KOPT-K1 (cell line): ENCODE measurements around the gene PCBD1.
"Not testable (repeated sequence)": the region's sequence is repeated elsewhere in the genome, so short reads cannot be mapped to it uniquely, and the experiment has no call there.

Experiments used
- H3K27ac ChIP-seq: fragments of 200-600 bp; sonication (generic); 2 replicates; pipeline ENCODE4 v1.5.1; 2016; ENCODE audit warnings: antibody characterized with exemption, mild to moderate bottlenecking, low read depth, low read length; ENCODE audit not compliant: poor library complexity, severe bottlenecking
- H3K36me3 ChIP-seq: fragments of 200-600 bp; sonication (generic); 2 replicates; pipeline ENCODE4 v1.5.1; 2017; ENCODE audit warnings: antibody characterized with exemption, mild to moderate bottlenecking, low read length, moderate library complexity; ENCODE audit not compliant: insufficient read depth
- H3K9me3 ChIP-seq: fragments of 200-600 bp; sonication (generic); 2 replicates; pipeline ENCODE4 v1.5.1; 2017; ENCODE audit warnings: antibody characterized with exemption, low read length, mild to moderate bottlenecking; ENCODE audit not compliant: insufficient read depth, poor library complexity, severe bottlenecking

Gene PCBD1

DNA sequence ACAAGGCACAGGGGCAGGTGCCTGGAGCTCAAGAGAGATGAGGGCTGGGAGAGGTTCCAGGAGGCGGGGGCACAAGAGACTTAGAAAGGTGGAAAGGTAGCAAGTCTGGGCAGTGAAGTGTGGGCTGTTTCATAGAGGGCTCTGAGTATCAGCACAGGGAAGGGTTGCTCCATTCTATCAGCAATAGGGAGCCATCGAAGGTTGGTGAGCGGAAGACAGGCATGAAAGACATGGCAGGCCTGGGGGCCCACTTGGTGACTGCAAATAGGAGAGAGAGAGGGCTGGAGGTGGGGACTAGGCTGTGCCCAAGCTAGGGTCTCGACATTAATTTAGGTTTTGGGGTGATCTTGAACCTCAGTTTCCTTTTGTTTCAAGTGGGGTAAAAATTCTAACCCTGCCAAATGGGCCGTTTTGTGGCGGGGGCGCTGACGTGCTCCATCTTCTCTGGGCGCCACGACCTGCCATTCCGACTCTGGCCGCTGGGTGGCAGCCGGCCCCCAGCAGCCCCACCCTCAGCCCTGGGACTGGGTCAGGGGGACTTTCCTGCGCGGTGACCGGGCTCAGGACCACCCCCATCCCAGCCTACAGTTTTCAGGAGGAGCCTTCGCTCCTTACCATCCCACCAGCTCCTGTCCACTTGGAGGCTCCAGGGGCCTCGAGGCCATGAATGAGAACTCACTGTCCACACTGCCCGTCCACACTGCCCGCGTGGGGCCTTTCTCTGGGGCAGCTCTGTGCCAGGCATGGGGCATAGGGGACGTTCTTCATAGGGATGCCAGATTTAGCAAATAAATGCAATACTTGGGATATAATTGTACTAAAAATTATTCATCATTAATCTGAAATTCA, 37.2 kb upstream of the PCBD1 start:
- no peaks in the 10 kb centered on the region for H3K36me3 ChIP-seq
- no peak overlapping the region for H3K27ac ChIP-seq
- no peaks in the 10 kb centered on the region for H3K9me3 ChIP-seq

GRCh38 chr10:70923696-70924095, 35.3 kb upstream of the PCBD1 start:
- Histone ChIP-seq H3K9me3 (no peaks in the 10 kb centered on the region), H3K36me3 (no peaks in the 10 kb centered on the region), H3K27ac (no peak overlapping the region)

GRCh38 chr10:70921285-70921684, 32.9 kb upstream of the PCBD1 start:
- Histone ChIP-seq H3K9me3 (no peaks in the 10 kb centered on the region), H3K36me3 (no peaks in the 10 kb centered on the region), H3K27ac (no peak overlapping the region)

- no peaks in the 10 kb centered on the region for H3K9me3 ChIP-seq
- no peak overlapping the region for H3K27ac ChIP-seq
- no peaks in the 10 kb centered on the region for H3K36me3 ChIP-seq
Measured at GRCh38 chr10:70920519-70920918, 32.2 kb upstream of the PCBD1 start.

GRCh38 chr10:70919906-70920305, 31.5 kb upstream of the PCBD1 start:
- not testable (repeated sequence) for H3K9me3 ChIP-seq, H3K36me3 ChIP-seq, H3K27ac ChIP-seq

DNA sequence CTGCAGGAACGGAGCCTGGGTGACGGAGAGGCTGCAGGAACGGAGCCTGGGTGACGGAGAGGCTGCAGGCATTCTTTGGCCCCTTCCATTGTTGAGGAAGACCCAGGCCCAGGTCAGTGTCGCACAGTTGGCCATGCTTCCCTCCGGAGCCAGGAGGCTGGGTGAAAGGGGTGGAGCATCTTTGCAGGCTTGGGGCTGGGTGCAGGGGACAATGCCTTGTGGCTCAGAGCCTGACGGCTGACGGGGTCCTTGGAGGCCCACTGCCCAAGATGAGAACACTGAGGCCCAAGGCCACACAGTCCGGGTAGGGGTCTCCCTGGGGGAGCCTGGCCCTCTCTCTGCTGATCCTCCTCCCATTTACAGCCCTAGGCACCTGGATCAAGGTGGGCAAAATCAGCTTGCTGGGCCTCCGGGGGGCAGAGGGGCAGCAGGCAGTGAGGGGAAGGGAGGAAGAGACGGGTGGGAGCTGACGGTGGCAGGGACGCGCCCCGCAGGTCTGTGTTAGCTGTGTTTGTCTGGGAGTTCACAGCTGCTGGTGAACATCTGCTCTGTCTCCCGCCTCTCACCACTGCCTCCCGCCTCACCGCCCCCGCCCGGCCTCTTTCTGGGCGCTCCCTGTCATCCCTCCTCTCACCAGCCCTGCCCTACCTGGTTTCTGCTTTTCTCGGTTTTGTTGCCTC, 30.6 kb upstream of the PCBD1 start:
- Histone ChIP-seq H3K27ac (no peak overlapping the region), H3K36me3 (no peaks in the 10 kb centered on the region), H3K9me3 (no peaks in the 10 kb centered on the region)

DNA sequence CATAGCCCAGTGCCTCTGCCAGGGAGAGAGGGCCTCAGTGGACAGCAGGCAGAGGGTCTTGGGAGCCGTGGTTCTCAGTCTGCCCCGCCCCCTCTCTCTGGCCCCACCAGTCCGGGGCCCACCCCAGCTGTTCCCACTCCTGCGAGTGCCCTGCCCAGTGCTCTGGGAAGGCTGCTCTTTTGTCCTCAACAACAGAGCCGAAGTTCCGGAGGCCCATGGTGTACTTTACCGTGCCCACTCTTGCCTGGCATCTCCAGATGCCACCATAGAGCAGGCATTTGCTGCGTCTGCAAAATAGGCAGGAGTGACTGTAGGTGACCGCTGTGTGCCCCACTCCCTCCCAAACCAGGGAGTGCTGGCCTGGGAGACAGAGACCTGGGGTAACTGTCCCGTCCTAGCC, 29.3 kb upstream of the PCBD1 start:
- H3K9me3 ChIP-seq: no peaks in the 10 kb centered on the region
- no peaks in the 10 kb centered on the region for H3K36me3 ChIP-seq
- H3K27ac ChIP-seq: no peak overlapping the region

GRCh38 chr10:70917226-70917625, 28.9 kb upstream of the PCBD1 start:
- Histone ChIP-seq H3K9me3 (no peaks in the 10 kb centered on the region), H3K27ac (no peak overlapping the region), H3K36me3 (no peaks in the 10 kb centered on the region)

- H3K27ac ChIP-seq: no peak overlapping the region
- H3K9me3 ChIP-seq: peaks cover 6% of the 10 kb centered on the region
- H3K36me3 ChIP-seq: no peaks in the 10 kb centered on the region
Measured at GRCh38 chr10:70916241-70916640, 27.9 kb upstream of the PCBD1 start.

- H3K27ac ChIP-seq: no peak overlapping the region
- H3K9me3 ChIP-seq: peaks cover 6% of the 10 kb centered on the region
- H3K36me3 ChIP-seq: no peaks in the 10 kb centered on the region
Measured at GRCh38 chr10:70915806-70916205, 27.4 kb upstream of the PCBD1 start.

GRCh38 chr10:70915206-70915605, 26.8 kb upstream of the PCBD1 start:
- H3K9me3 ChIP-seq: peaks cover 6% of the 10 kb centered on the region
- no peaks in the 10 kb centered on the region for H3K36me3 ChIP-seq
- H3K27ac ChIP-seq: no peak overlapping the region

DNA sequence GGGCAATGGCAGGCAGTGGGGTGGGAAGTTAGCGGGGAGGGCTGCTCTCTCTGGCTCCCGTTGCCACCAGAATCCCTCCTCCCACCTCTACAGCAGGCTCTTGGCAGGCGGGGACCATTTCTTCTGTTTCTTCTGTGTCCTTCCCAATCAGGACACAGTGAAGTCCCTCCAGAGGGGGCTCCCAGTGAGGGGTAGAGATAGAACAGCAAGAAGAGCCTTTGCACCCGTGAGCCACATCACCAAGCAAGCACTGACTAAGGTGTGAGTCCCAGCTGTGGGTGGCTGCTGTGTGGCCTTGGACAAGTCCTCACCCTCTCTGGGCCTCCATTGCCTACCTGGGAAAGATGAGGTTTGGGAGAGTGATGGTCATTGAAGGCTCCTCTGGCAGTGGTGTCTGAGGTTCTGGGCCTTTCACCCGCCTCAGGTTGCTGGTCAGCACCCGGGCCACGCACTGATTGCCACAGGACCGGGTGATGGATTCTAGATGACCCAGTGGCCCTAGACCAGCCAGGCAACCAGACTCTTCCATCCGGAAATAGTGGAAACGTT, 26.0 kb upstream of the PCBD1 start:
- Histone ChIP-seq H3K27ac (no peak overlapping the region), H3K9me3 (peaks cover 6% of the 10 kb centered on the region), H3K36me3 (no peaks in the 10 kb centered on the region)

GRCh38 chr10:70913893-70914240, 25.5 kb upstream of the PCBD1 start:
- H3K27ac ChIP-seq: no peak overlapping the region
- H3K9me3 ChIP-seq: peaks cover 6% of the 10 kb centered on the region
- H3K36me3 ChIP-seq: no peaks in the 10 kb centered on the region

DNA sequence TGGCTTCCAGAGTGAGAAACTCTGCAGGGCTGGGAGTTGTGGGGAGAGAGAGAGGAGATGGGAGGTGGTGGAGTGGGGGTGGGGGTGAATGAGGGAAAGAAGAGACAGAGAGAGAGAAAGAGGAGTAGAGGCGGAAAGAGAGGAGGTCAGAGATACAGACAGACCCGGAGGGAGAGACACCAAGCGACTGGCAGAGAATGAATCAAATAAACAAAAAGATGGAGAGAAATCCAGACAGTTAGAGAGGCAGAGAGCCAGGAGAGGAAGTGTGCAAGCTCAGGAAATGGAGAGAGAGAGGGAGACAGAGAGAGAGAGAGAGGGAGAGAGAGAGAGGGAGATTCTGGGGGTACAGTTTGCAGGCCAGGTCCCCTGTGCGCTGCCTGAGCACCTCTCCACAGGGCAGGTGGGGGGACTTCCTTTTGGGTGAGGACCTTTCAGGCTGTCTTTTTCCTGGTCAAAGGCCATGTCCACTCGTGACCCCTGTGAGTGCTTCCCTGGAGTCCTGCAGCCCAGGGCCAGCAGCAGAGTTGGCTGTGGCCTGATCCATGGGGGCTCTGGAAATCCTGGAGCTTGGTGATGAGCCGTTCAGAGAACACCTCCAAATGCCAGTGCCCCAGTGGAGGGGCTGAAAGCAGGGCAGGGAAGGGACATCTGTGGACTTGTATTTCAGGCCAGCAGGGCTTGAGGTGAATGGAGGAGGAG, 25.0 kb upstream of the PCBD1 start:
- Histone ChIP-seq H3K9me3 (peaks cover 6% of the 10 kb centered on the region), H3K27ac (no peak overlapping the region), H3K36me3 (no peaks in the 10 kb centered on the region)

- Histone ChIP-seq H3K27ac (no peak overlapping the region), H3K9me3 (peaks cover 6% of the 10 kb centered on the region), H3K36me3 (no peaks in the 10 kb centered on the region)
Measured at GRCh38 chr10:70912556-70912955, 24.2 kb upstream of the PCBD1 start.
